Activated CD8-positive, alpha-beta memory T cell treated with anti-CD3 and anti-CD28 coated beads for 36 hours (primary cell): ENCODE measurements around the gene HMGB1. TPM values are rescaled to one million over a fixed set of nuclear protein-coding genes. Genes with fewer than 3 reads are reported as not detected.

Experiments used
- CTCF ChIA-PET: fragments of 350-600 bp; sonication (Branson Sonifier 250); formaldehyde crosslinking; loops from one replicate; lab custom pipeline; 2021; ENCODE audit warnings: antibody characterized with exemption; lab: Charles Lee
- POLR2A ChIA-PET: fragments of 350-600 bp; sonication (Branson Sonifier 250); formaldehyde crosslinking; loops from one replicate; lab custom pipeline; 2021; ENCODE audit warnings: antibody characterized with exemption; lab: Charles Lee
- total RNA-seq, 2 experiments: library from RNA; stranded (reverse); gene quantifications; one replicate each; pipeline ENCODE4 v1.2.3, GENCODE V29; 2021

Gene HMGB1
- total RNA-seq, 2 experiments from 2014 or later = 743 to 745 TPM

- ChIA-PET CTCF (interaction anchor here (0.6 kb wide), 1 partner anchor 144 kb away, joined by 4 read pairs; no protein-coding TSS in a partner anchor), POLR2A (interaction anchor here (0.6 kb wide), 1 partner anchor 269 kb away, joined by 3 read pairs; no protein-coding TSS in a partner anchor)
Observed at GRCh38 chr13:30415430-30416030, 50.2 kb downstream of the HMGB1 start.

GRCh38 chr13:30413842-30414241 is 51.9 kb downstream of the HMGB1 start:
- POLR2A ChIA-PET = no interaction called here
- CTCF ChIA-PET = no interaction called here

- CTCF ChIA-PET = interaction anchor here (1.1 kb wide), 1 partner anchor 632 kb away, joined by 3 read pairs; no protein-coding TSS in a partner anchor
- POLR2A ChIA-PET = no interaction called here
Observed at GRCh38 chr13:30412346-30412745, 53.4 kb downstream of the HMGB1 start.

GRCh38 chr13:30410705-30411125 is 55.0 kb downstream of the HMGB1 start:
- CTCF ChIA-PET = no interaction called here
- POLR2A ChIA-PET = interaction anchor here (0.6 kb wide), 1 partner anchor 268 kb away, joined by 4 read pairs; no protein-coding TSS in a partner anchor

GRCh38 chr13:30409886-30410704 is 55.6 kb downstream of the HMGB1 start:
- CTCF ChIA-PET = no interaction called here
- POLR2A ChIA-PET = interaction anchor here (0.6 kb wide), 1 partner anchor 267 kb away, joined by 4 read pairs; no protein-coding TSS in a partner anchor

GRCh38 chr13:30408319-30409101 is 57.2 kb downstream of the HMGB1 start:
- ChIA-PET CTCF (interaction anchor here (0.5 to 1.5 kb wide), 4 partner anchors 24 to 218 kb away, joined by 3 to 10 read pairs (median 4); no protein-coding TSS in a partner anchor), POLR2A (no interaction called here)

GRCh38 chr13:30406779-30407416 is 58.8 kb downstream of the HMGB1 start:
- ChIA-PET CTCF (interaction anchor here (1.5 kb wide), 1 partner anchor 34 kb away, joined by 10 read pairs; no protein-coding TSS in a partner anchor), POLR2A (no interaction called here)

Other genes starting within 250 kb of the HMGB1 start
- 10 to 100 TPM; 10.6 to 12.3 TPM for gene KATNAL1, start 158.4 kb downstream of the HMGB1 start, total RNA-seq
- gene UBE2L5, start 43.4 kb downstream of the HMGB1 start, total RNA-seq = not detected
- 10 to 100 TPM; 16.1 to 16.9 TPM for gene USPL1, start 152.0 kb upstream of the HMGB1 start, total RNA-seq